Omental fat pad (tissue), 4 donors: Measurements from ENCODE around the gene SAT2. TPM values are rescaled to one million over a fixed set of nuclear protein-coding genes. Genes with fewer than 3 reads are reported as not detected.
A peak's percentile ranks its signal among the peaks of the same experiment; 100 is the strongest.

ENCODE experiments used
- ATAC-seq: fragments of 150-250 bp; one replicate; pipeline ENCODE4 v1.9.1; 2016; ENCODE audit warnings: mild to moderate bottlenecking, moderate library complexity; ENCODE audit not compliant: low FRiP score
- DNase-seq: peaks from one replicate; pipeline ENCODE4 v3.0.0-alpha.2; 2019; ENCODE audit warnings: low spot score
- CTCF ChIP-seq, 3 donors: fragments of 450-650 bp; IDR thresholded peaks; one replicate each; pipeline ENCODE4 v1.5.1; 2016 to 2017; ENCODE audit warnings: antibody characterized with exemption in 3 of 3, mild to moderate bottlenecking in 3 of 3, moderate library complexity in 2 of 3
- small RNA-seq: library from RNA; depleted of rRNA; stranded (forward); fragments of <200 nt; gene quantifications from one replicate; pipeline ENCODE3, GENCODE V24; 2016
- total RNA-seq, 4 donors: library from RNA; depleted of rRNA; stranded (reverse); fragments of >200 nt; gene quantifications; one replicate each; pipeline ENCODE4 v1.1.0, GENCODE V29; 2016

SAT2 gene
- total RNA-seq, 4 donors from 2014 or later: 55.5 to 81.3 (median 66.2) TPM

GRCh38 chr17:7579834-7580603 is 47.6 kb downstream of the SAT2 start:
- no peak for ATAC-seq
- no peak for DNase-seq
- no peak for TF ChIP-seq CTCF (IDR thresholded peaks at IDR 0.05)

- DNase-seq (peak; percentile 67), ATAC-seq (peak; percentile 75)
- TF ChIP-seq CTCF (IDR thresholded peaks at IDR 0.05): no peak
Observed at GRCh38 chr17:7579001-7579833, 48.4 kb downstream of the SAT2 start, which contains the start of gene CD68. Gene CD68 (plus strand): TSS chr17:7579638. CDS start chr17:7579678, 40 bp downstream.

- TF ChIP-seq CTCF (IDR thresholded peaks at IDR 0.05): no peak
- ATAC-seq: no peak
Observed at GRCh38 chr17:7577327-7578199, 50.1 kb downstream of the SAT2 start.

GRCh38 chr17:7576432-7576937 is 51.1 kb downstream of the SAT2 start:
- no peak for TF ChIP-seq CTCF (IDR thresholded peaks at IDR 0.05)
- DNase-seq (no peak), ATAC-seq (no peak)

More at GRCh38 chr17:7577327-7578199, 50.1 kb downstream of the SAT2 start:
- DNase-seq: no peak

Small RNA genes lying within 50 kb of the gene (small RNA-seq; reads per million reads assigned to genes)
- gene CD68: not detected
- gene SNORD10: not detected

Other genes starting within 250 kb of the SAT2 start
- 10 to 100 TPM in 1 of 4 donors, 1 to 10 TPM in 2, under 1 TPM in 1; 0.95 to 13.5 (median 5.2) TPM for gene TNK1, start 246.7 kb downstream of the SAT2 start, total RNA-seq
- gene PLSCR3, start 233.3 kb downstream of the SAT2 start, total RNA-seq: 10 to 100 TPM; 11.1 to 16.9 (median 16.6) TPM
- 10 to 100 TPM; 45.8 to 98.2 (median 83.2) TPM for gene TMEM256, start 223.7 kb downstream of the SAT2 start, total RNA-seq
- gene NLGN2, start 220.0 kb downstream of the SAT2 start, total RNA-seq: 1 to 10 TPM; 6.1 to 8.8 (median 8.1) TPM
- gene SPEM1, start 207.5 kb downstream of the SAT2 start, total RNA-seq: not detected
- not detected for gene SPEM2, start 202.2 kb downstream of the SAT2 start, total RNA-seq
- not detected for gene SPEM3, start 199.0 kb downstream of the SAT2 start, total RNA-seq
- 1 to 10 TPM; 4.7 to 8.4 (median 5.1) TPM for gene TMEM102, start 192.4 kb downstream of the SAT2 start, total RNA-seq
- 1 to 10 TPM in 3 of 4 donors, under 1 TPM in 1; 0.72 to 1.9 (median 1.7) TPM for gene FGF11, start 188.3 kb downstream of the SAT2 start, total RNA-seq
- gene CHRNB1, start 182.8 kb downstream of the SAT2 start, total RNA-seq: 10 to 100 TPM in 1 of 4 donors, 1 to 10 TPM in 3; 3.0 to 10.9 (median 7.4) TPM
- 10 to 100 TPM; 27.5 to 57.9 (median 38.5) TPM for gene ZBTB4, start 148.2 kb downstream of the SAT2 start, total RNA-seq
- gene SLC35G6, start 146.4 kb downstream of the SAT2 start, total RNA-seq: not detected
- gene POLR2A, start 143.5 kb downstream of the SAT2 start, total RNA-seq: 10 to 100 TPM; 57.1 to 99.2 (median 77.1) TPM
- 10 to 100 TPM; 29.2 to 64.5 (median 41.5) TPM for gene TNFSF12, start 78.8 kb downstream of the SAT2 start, total RNA-seq
- 10 to 100 TPM; 24.5 to 70.9 (median 48.3) TPM for gene TNFSF13, start 69.1 kb downstream of the SAT2 start, total RNA-seq
- gene SENP3, start 65.9 kb downstream of the SAT2 start, total RNA-seq: 10 to 100 TPM; 48.9 to 66.7 (median 59.0) TPM
- 100 to 1,000 TPM in 3 of 4 donors, 10 to 100 TPM in 1; 99.1 to 321 (median 191) TPM for gene CD68, start 48.2 kb downstream of the SAT2 start, total RNA-seq
- 100 to 1,000 TPM in 3 of 4 donors, 10 to 100 TPM in 1; 86.5 to 144 (median 122) TPM for gene MPDU1, start 44.0 kb downstream of the SAT2 start, total RNA-seq
- gene SOX15, start 37.7 kb downstream of the SAT2 start, total RNA-seq: under 1 TPM in 3 of 4 donors, not detected in 1; 0.56 to 0.95 (median 0.72) TPM
- gene FXR2, start 12.9 kb downstream of the SAT2 start, total RNA-seq: 10 to 100 TPM; 17.8 to 30.3 (median 22.7) TPM
- gene SHBG, start 2.3 kb upstream of the SAT2 start, total RNA-seq: 1 to 10 TPM in 1 of 4 donors, under 1 TPM in 1, not detected in 2; 0.37 to 2.5 TPM
- 1 to 10 TPM in 1 of 4 donors, under 1 TPM in 2, not detected in 1; 0.28 to 1.4 (median 0.48) TPM for gene ATP1B2, start 23.1 kb upstream of the SAT2 start, total RNA-seq
- 10 to 100 TPM; 18.1 to 26.3 (median 19.3) TPM for gene TP53, start 59.7 kb upstream of the SAT2 start, total RNA-seq
- 1 to 10 TPM; 3.5 to 6.8 (median 4.3) TPM for gene WRAP53, start 60.7 kb upstream of the SAT2 start, total RNA-seq
- 1 to 10 TPM in 3 of 4 donors, under 1 TPM in 1; 0.47 to 4.3 (median 2.4) TPM for gene EFNB3, start 77.4 kb upstream of the SAT2 start, total RNA-seq
- gene DNAH2, start 89.9 kb upstream of the SAT2 start, total RNA-seq: under 1 TPM; 0.19 to 0.95 (median 0.65) TPM
- 10 to 100 TPM in 3 of 4 donors, 1 to 10 TPM in 1; 4.8 to 52.8 (median 34.6) TPM for gene KDM6B, start 206.4 kb upstream of the SAT2 start, total RNA-seq
- gene TMEM88, start 227.2 kb upstream of the SAT2 start, total RNA-seq: 10 to 100 TPM; 20.2 to 99.9 (median 24.6) TPM
- 100 to 1,000 TPM in 1 of 4 donors, 10 to 100 TPM in 3; 61.2 to 209 (median 68.2) TPM for gene NAA38, start 229.7 kb upstream of the SAT2 start, total RNA-seq
- gene CYB5D1, start 230.2 kb upstream of the SAT2 start, total RNA-seq: 10 to 100 TPM in 1 of 4 donors, 1 to 10 TPM in 3; 9.0 to 33.5 (median 9.3) TPM